HEK293 (cell line): Measurements from ENCODE around the gene STK40.

Source experiments
- CTCF ChIA-PET: fragments of 350-600 bp; formaldehyde crosslinking; extraction: SDS; loops from one replicate; lab custom pipeline; 2021; ENCODE audit warnings: antibody characterized with exemption; lab: Yijun Ruan, JAX
- POLR2A ChIA-PET: fragments of 300-600 bp; formaldehyde crosslinking; extraction: SDS; loops from one replicate; lab custom pipeline; 2020; ENCODE audit warnings: antibody characterized with exemption, inconsistent platforms; lab: Yijun Ruan, JAX
- H3K27ac ChIP-seq: fragments of 200-500 bp; sonication (Bioruptor generic); 2 replicates; pipeline ENCODE4 v1.5.1; 2014; ENCODE audit warnings: low read depth, low read length, control low read depth, inconsistent platforms; ENCODE audit errors: extremely low read depth
- H3K36me3 ChIP-seq, 2 experiments: fragments of 200-500 bp in 1 of 2; sonication (Bioruptor generic) in 1 of 2; 1 replicate in 1 of 2; 2 replicates in 1 of 2; pipeline ENCODE4 v1.5.1; 2014 to 2017; ENCODE audit warnings: inconsistent platforms in 2 of 2, low read length in 2 of 2; ENCODE audit not compliant: control insufficient read depth in 2 of 2, insufficient read depth in 1 of 2
- H3K4me1 ChIP-seq: fragments of 200-500 bp; sonication (Bioruptor generic); 2 replicates; pipeline ENCODE4 v1.5.1; 2014; ENCODE audit warnings: mild to moderate bottlenecking, low read length, inconsistent platforms; ENCODE audit not compliant: control insufficient read depth, insufficient read depth
- H3K4me3 ChIP-seq: 2 replicates; pipeline ENCODE4 v1.5.1; 2011; ENCODE audit warnings: low read depth, mild to moderate bottlenecking, control low read depth, low read length, moderate library complexity
- H3K9me3 ChIP-seq: fragments of 200-500 bp; sonication (Bioruptor generic); 2 replicates; pipeline ENCODE4 v1.5.1; 2014; ENCODE audit warnings: low read depth, low read length, inconsistent platforms; ENCODE audit not compliant: control insufficient read depth, insufficient read depth
- EGR2 ChIP-seq: fragments of 450-650 bp; formaldehyde crosslinking; IDR thresholded peaks from 2 replicates; pipeline ENCODE4 v1.5.1; 2016; ENCODE audit warnings: low read depth, missing biosample characterization, missing genetic modification characterization
- IKZF3 ChIP-seq: fragments of 450-650 bp; IDR thresholded peaks from 2 replicates; pipeline ENCODE4 v1.5.0; 2018; ENCODE audit warnings: missing biosample characterization, mild to moderate bottlenecking, missing genetic modification characterization, moderate library complexity
- KLF1 ChIP-seq: fragments of 450-650 bp; formaldehyde crosslinking; IDR thresholded peaks from 2 replicates; pipeline ENCODE4 v1.5.1; 2016; ENCODE audit warnings: missing biosample characterization, missing genetic modification characterization
- KLF9 ChIP-seq: fragments of 450-650 bp; formaldehyde crosslinking; IDR thresholded peaks from 2 replicates; pipeline ENCODE4 v1.5.1; 2016; ENCODE audit warnings: missing biosample characterization, missing genetic modification characterization, low read depth
- OVOL3 ChIP-seq: fragments of 450-650 bp; formaldehyde crosslinking; IDR thresholded peaks from 2 replicates; pipeline ENCODE4 v1.5.1; 2016; ENCODE audit warnings: missing biosample characterization, missing genetic modification characterization
- REPIN1 ChIP-seq: fragments of 450-650 bp; formaldehyde crosslinking; IDR thresholded peaks from 2 replicates; pipeline ENCODE4 v1.5.1; 2017; ENCODE audit warnings: missing biosample characterization, missing genetic modification characterization, low read depth
- SCRT2 ChIP-seq: fragments of 450-650 bp; formaldehyde crosslinking; IDR thresholded peaks from 2 replicates; pipeline ENCODE4 v1.5.1; 2016; ENCODE audit warnings: missing biosample characterization, missing genetic modification characterization
- YY1 ChIP-seq: fragments of 450-650 bp; formaldehyde crosslinking; IDR thresholded peaks from 2 replicates; pipeline ENCODE4 v1.5.1; 2018; ENCODE audit warnings: missing biosample characterization, missing genetic modification characterization
- ZBTB1 ChIP-seq: fragments of 450-650 bp; formaldehyde crosslinking; IDR thresholded peaks from 2 replicates; pipeline ENCODE4 v1.5.1; 2016; ENCODE audit warnings: missing biosample characterization, missing genetic modification characterization
- ZFP37 ChIP-seq: fragments of 450-650 bp; formaldehyde crosslinking; IDR thresholded peaks from 2 replicates; pipeline ENCODE4 v1.5.1; 2016; ENCODE audit warnings: missing biosample characterization, missing genetic modification characterization
- ZNF157 ChIP-seq: fragments of 450-650 bp; formaldehyde crosslinking; IDR thresholded peaks from 2 replicates; pipeline ENCODE4 v1.5.1; 2016; ENCODE audit warnings: missing biosample characterization, missing genetic modification characterization
- ZNF202 ChIP-seq: fragments of 450-650 bp; formaldehyde crosslinking; IDR thresholded peaks from 2 replicates; pipeline ENCODE4 v1.5.1; 2016; ENCODE audit warnings: missing biosample characterization, missing genetic modification characterization, borderline replicate concordance
- ZNF223 ChIP-seq: fragments of 450-650 bp; formaldehyde crosslinking; IDR thresholded peaks from 2 replicates; pipeline ENCODE4 v1.5.1; 2016; ENCODE audit warnings: missing biosample characterization, missing genetic modification characterization
- ZNF23 ChIP-seq: fragments of 450-650 bp; formaldehyde crosslinking; IDR thresholded peaks from 2 replicates; pipeline ENCODE4 v1.5.1; 2016; ENCODE audit warnings: missing biosample characterization, missing genetic modification characterization, borderline replicate concordance
- ZNF335 ChIP-seq: fragments of 450-650 bp; formaldehyde crosslinking; conservative IDR thresholded peaks from 2 replicates; pipeline ENCODE4 v1.5.1; 2016; ENCODE audit warnings: missing biosample characterization, missing genetic modification characterization
- ZNF544 ChIP-seq: fragments of 450-650 bp; formaldehyde crosslinking; IDR thresholded peaks from 2 replicates; pipeline ENCODE4 v1.5.0; 2017; ENCODE audit warnings: missing biosample characterization, missing genetic modification characterization
- ZNF560 ChIP-seq: fragments of 450-650 bp; formaldehyde crosslinking; IDR thresholded peaks from 2 replicates; pipeline ENCODE4 v1.5.1; 2017; ENCODE audit warnings: missing biosample characterization, missing genetic modification characterization, borderline replicate concordance
- ZNF600 ChIP-seq: fragments of 450-650 bp; formaldehyde crosslinking; IDR thresholded peaks from 2 replicates; pipeline ENCODE4 v1.5.1; 2016; ENCODE audit warnings: missing biosample characterization, missing genetic modification characterization
- ZNF639 ChIP-seq: fragments of 450-650 bp; formaldehyde crosslinking; IDR thresholded peaks from 2 replicates; pipeline ENCODE4 v1.5.1; 2016; ENCODE audit warnings: missing biosample characterization, missing genetic modification characterization
- ZNF692 ChIP-seq: fragments of 450-650 bp; formaldehyde crosslinking; IDR thresholded peaks from 2 replicates; pipeline ENCODE4 v1.5.1; 2016; ENCODE audit warnings: missing biosample characterization, missing genetic modification characterization

Gene STK40

GRCh38 chr1:36322041-36322785 is 63.5 kb downstream of the STK40 start:
- no peaks in the 10 kb centered on the region for H3K9me3 ChIP-seq
- ChIA-PET CTCF (interaction anchor here (0.6 to 1.5 kb wide), 2 partner anchors 20 to 436 kb away, joined by 3 read pairs; no protein-coding TSS in a partner anchor), POLR2A (interaction anchor here (1.7 to 2.1 kb wide), 2 partner anchors 15 to 16 kb away, joined by 6 to 11 read pairs; partner anchors contain the start of gene SH3D21)
- TF ChIP-seq ZNF202 (tag by site-specific recombination) (no peak), EGR2 (tag by site-specific recombination) (0 out of 2 replicates have a peak, but pooled peaks have one; percentile 12)
- no peak overlapping the region for H3K27ac ChIP-seq
- peaks cover 0 to 35% of the 10 kb centered on the region in 2 experiments; a peak in 1 of 3 replicates for H3K36me3 ChIP-seq
- H3K4me3 ChIP-seq = no peak overlapping the region
- H3K4me1 ChIP-seq = no peaks in the 10 kb centered on the region; the same call in 1 of the 2 replicates

DNA sequence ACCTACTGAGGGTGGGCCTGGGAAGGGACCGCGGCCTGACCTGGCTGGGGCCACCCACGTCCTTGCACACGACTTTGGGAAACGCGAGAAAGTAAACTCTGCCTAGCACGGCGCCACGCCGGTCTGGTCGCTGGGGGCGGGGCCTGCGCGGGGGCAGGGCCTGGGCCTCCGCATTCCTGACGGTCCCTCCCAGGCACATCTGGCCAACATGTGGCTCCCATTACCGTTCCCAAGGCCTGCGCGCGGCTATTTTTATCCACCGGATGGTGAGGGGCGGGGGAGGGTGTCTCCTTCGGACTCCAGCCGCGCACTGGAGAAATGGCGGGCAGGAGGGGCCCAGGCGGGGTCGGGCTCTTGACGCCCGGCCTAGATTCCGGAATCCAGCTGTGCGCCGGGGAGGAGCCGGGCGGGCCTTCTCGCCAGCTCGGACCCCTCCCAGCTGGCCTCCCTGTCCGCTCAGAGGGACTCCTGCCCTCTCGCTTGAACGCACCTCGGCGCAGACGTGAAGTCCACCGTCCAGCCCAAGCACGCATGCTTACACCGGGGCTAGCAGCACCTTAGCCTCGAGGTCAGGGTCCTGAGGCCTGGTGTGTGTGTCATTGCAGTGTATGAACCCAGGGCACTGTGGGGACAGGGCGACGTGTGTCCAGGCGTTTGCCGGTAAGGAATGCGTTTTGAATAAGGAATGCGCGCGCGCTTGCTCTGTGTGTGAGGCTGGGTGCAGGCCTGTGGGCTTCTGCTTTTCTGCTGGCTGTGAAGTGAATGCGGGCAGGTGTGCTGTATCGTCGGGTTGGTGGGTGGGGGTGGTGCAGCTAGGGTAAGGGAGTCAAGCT is 64.4 kb downstream of the STK40 start:
- CTCF ChIA-PET = interaction anchor here (1.5 kb wide), 1 partner anchor 21 kb away, joined by 3 read pairs; no protein-coding TSS in a partner anchor
- Histone ChIP-seq H3K9me3 (no peaks in the 10 kb centered on the region), H3K27ac (no peak overlapping the region), H3K4me3 (no peak overlapping the region), H3K4me1 (no peaks in the 10 kb centered on the region; the same call in 1 of the 2 replicates), H3K36me3 (peaks cover 0 to 44% of the 10 kb centered on the region in 2 experiments; a peak in 1 of 3 replicates)
- POLR2A ChIA-PET = interaction anchor here (1.7 kb wide), 1 partner anchor 14 kb away, joined by 6 read pairs; no protein-coding TSS in a partner anchor
- TF ChIP-seq KLF1 (tag by site-specific recombination) (0 out of 2 replicates have a peak, but pooled peaks have one; percentile 11), ZNF335 (tag by site-specific recombination) (no peak), IKZF3 (tag by site-specific recombination) (0 out of 2 replicates have a peak, but pooled peaks have one; percentile 15), ZNF600 (tag by site-specific recombination) (peak; percentile 59), ZNF157 (tag by site-specific recombination) (no peak), ZNF692 (tag by site-specific recombination) (no peak)

- TF ChIP-seq YY1 (tag by site-specific recombination) = no peak
- TF ChIP-seq REPIN1 = no peak
- no peak for TF ChIP-seq ZNF560 (tag by site-specific recombination)
- no peak for TF ChIP-seq ZNF23 (tag by site-specific recombination)
- TF ChIP-seq ZNF223 (tag by site-specific recombination) = no peak
- TF ChIP-seq ZNF544 (tag by site-specific recombination) = no peak
- no peak for TF ChIP-seq ZBTB1
- TF ChIP-seq KLF9 (tag by site-specific recombination) = no peak
- no peak for TF ChIP-seq OVOL3 (tag by site-specific recombination)
- no peak for TF ChIP-seq SCRT2 (tag by site-specific recombination)
- no peak for TF ChIP-seq ZFP37 (tag by site-specific recombination)
- TF ChIP-seq ZNF639 = no peak
- Histone ChIP-seq H3K27ac (no peak overlapping the region), H3K36me3 (peaks cover 0 to 44% of the 10 kb centered on the region in 2 experiments; a peak in 1 of 3 replicates), H3K4me3 (no peak overlapping the region), H3K9me3 (no peaks in the 10 kb centered on the region), H3K4me1 (no peaks in the 10 kb centered on the region; the same call in 1 of the 2 replicates)
- CTCF ChIA-PET = interaction anchor here (1.5 kb wide), 1 partner anchor 22 kb away, joined by 3 read pairs; no protein-coding TSS in a partner anchor
- POLR2A ChIA-PET = interaction anchor here (1.7 kb wide), 1 partner anchor 13 kb away, joined by 6 read pairs; no protein-coding TSS in a partner anchor
These were observed 65.0 kb downstream of the STK40 start for GRCh38 chr1:36320767-36321118.
